Measurements from ENCODE around the gene FBXL7.

FBXL7 gene

DNA sequence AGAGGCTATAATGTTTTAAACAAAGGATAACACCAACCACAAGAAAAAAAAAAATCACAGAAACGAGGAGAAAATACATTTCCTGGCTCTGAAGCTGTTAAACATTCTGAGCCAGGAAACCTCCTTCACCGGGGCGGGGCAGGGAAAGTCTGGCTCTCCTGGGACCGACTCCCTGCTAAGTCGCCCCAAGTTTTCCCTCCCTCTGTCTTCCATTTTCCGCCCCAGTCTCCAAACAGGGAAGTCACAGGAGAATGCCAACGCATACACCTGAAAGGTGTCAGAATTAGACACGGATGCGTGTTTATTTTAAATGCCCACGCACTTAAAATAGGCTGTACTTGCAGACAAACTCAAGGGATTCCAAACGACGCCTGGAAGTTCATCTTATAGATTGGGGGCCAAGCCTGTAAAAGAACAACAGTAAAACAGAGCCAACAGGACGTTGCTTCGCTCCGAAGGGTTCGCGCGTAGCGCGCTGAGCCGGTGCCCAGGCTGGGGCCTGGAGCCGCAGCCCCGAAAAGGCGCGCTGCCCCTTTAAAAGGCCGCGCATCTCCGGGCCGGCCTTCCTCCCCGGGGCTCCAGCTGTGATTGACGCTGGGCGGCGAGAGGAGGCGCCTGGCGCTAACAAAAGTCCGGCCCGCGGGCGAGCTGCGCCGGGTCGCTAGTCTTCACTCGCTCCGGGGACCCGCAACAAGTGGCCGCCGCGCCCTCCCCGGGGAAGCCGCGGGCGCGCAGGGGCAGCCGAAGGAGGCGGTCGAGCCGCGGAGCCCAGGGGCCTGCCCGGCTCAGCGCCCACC lies at the start of gene FBXL7:
FBXL7 (plus strand) TSS at position 653 of the 797 bp plus-strand sequence.
- no peak for DNase-seq

GRCh38 chr5:15450473-15450872 lies 49.5 kb upstream of the FBXL7 start:
- DNase-seq, result no peak

- DNase-seq, result no peak
These were observed 49.0 kb upstream of the FBXL7 start for GRCh38 chr5:15450949-15451348.

DNA sequence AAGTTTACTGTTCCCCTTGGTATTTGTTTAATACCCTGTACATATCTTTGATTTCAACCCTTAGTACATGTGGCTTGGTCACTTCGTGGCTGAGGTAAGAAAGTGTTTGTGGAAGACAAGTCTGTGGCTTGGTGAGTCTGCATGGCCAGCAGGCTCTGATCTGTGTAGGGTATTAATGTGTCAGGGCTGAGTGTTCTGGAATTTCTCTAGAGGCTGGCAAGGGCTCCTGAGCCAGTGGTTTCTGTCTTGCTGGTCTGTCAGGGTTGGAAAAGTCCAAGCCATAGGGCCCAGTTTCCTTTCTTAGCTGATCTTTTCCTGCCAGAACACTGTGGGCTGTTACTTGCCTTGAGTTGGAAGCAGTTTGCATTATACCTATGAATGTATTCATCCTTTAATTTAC lies 48.0 kb upstream of the FBXL7 start:
- DNase-seq, result no peak

DNA sequence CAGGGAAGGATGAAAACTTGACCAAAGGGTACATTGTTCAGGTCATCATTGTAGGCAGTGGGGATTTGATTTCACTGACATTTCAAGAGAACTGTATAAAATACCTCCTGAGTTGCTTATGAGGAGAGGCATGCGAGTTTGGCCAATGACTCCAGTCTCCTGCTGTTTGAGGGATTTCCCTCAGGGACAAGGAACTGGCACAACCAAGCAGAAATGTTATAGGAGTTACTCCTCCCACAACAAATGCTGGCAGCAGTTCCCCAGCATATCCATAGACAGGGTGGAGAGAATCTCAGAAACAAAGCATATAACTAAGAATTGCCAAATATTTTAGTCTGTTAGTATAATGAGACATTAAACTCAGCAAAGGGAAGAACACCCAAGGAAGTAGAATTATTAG lies 47.2 kb upstream of the FBXL7 start:
- no peak for DNase-seq

GRCh38 chr5:15459200-15459599 lies 40.8 kb upstream of the FBXL7 start:
- DNase-seq, result no peak

DNA sequence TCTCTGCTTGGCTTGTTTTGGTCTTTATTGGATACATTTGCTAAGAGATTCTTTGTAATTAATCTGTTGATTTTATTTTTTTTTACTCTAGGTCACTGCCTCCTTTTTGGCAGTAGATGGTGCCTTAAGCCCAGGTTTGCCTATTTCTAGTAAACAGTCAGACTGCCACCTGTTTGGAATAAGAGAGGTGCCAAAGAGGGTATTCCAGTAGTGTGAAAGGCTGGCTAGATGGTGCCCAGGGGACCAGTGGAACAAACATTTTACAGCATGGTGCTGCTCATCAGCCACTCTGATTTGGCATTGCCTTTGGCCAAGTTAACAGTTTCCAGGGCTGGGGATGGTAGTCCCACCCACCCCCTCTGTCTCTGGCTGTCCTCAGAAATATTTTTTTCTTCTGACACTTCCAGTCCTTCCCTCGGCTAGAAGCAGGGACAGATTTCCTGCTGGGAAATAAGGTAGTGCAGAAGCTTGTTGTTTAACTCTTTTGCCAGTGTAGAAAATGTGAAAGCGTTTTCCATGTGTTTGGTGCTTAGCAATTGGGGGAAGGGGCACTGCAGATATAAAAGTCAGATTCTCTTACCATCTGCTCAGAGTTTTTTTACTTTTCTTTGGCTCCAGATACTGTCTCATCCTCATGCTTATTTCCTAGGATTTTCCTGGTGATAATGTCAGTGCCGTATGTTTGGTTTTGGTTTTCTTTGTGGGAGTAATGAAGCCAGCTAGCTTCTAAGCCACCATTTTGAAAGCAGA lies 36.6 kb upstream of the FBXL7 start:
- DNase-seq, result no peak

- DNase-seq, result no peak
These were observed 27.9 kb upstream of the FBXL7 start for GRCh38 chr5:15472116-15472515.

DNA sequence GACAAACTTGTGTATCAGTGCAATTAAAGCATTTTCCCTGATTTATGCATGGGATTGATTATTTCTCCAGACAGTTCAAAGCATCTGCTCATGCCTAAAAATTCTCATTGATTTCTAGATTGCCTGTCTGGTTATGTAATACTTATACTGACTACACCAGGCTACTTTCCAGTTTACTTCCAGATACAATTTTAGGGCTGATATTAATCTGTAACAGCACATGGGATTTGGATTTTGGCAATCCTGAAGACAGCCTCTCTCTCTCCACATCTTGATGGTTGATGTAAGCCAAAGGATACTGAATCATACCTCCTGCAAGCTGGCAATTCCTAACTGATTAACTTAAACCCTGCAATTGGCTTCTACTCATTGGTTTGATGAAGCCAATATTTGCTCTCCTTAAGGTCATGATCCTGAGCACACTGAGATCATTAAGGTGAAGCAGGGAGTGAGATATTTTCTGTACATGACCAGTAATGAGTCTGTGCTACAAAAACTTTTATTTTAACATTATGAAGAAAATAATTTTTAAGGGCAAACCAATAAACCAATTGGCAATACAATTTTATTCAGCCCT lies 25.7 kb upstream of the FBXL7 start:
- DNase-seq, result no peak

- no peak for DNase-seq
These were observed 24.6 kb upstream of the FBXL7 start for GRCh38 chr5:15475367-15475766.

- no peak for DNase-seq
These were observed 23.0 kb upstream of the FBXL7 start for GRCh38 chr5:15476977-15477376.

- no peak for DNase-seq
These were observed 19.5 kb upstream of the FBXL7 start for GRCh38 chr5:15480436-15480835.

DNA sequence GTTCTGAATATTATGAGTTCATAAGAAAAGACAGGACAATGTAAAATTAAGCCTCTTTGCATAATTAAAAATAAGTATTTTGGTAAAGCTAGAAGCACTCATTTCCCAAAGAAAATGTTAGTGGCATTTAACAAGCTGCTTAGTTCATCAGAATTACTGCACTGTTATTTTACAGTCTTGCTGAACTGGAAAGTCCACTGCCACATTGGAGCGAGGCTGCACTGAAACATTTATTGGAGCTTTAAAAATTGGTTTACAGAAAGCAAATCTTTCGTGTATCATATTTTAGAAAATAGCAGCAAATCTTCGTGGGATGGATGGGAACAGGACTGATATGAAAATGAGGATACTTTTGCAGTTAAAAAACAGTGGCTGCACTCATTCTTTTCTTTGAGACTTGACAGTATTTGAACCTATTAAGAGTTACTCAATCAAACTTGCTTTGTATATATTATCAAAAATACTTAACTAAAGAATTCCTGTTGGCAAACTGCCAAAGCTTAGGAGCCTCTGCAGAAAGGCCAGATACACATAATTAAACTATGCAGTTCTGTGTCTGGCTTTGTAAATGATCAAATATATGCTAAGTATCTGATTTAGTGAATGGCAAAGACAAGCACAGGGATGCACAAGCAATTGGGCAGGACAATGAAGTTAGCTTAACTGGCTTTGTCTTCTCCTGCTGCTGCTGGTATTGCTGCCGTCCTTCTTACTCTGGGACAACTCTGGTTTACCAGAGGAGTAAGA lies 16.5 kb upstream of the FBXL7 start:
- DNase-seq, result no peak

DNA sequence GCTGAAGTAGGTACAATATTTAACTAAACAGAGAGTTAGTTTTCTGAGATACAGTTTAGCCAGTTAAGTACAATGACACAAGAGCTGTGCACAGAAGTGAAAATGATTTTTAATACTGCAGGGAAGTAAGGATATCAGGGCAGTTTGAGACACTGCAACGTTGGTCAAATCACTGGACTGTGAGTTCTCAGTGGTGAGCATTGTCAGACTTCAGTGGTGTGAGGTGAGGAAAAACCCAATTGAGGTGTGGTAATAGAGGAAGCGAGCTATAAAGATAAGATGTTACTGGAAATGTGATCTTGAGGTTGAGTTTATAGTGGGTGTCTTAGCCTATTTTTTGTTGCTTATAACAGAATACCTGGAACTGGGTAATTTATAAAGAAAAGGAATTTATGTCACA lies 12.8 kb upstream of the FBXL7 start:
- no peak for DNase-seq

GRCh38 chr5:15489571-15490235 lies 10.3 kb upstream of the FBXL7 start:
- no peak for DNase-seq

DNA sequence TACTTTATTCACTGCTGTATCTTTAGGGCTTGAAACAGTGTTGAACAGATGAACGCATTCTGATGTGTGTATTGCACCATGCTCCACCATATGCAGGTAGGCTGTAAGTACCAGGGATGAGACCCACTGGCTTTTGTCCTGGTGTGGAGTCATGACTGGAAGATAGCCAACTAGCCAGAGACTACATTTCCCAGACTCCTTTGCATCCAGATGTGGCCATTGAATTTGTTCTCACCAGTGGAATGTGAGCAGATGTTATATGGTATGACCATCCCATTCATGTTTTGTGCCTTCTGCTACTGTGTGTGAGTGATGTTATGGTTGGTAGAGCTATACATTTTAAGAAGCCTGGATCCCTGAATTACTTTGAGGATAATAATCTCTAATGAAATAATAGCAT lies 7.4 kb upstream of the FBXL7 start:
- no peak for DNase-seq

DNA sequence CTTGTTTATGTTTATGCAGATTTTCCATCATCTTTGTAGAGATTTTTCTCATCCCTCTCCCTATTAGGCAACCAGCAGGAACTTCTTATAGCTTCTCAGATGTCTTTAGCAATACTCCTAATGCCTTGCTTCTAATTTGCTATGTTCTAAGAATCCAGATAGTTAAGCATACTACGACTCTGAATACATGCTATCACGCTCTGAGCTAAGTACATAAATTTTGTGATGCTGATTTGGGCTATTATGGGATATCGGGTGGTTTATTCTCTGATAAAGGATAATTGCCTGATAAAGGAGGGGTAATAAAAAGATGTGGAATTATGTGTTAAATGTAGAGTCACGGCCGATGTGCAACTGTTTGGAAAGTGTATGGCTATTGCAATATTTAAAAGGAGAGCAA lies 6.5 kb upstream of the FBXL7 start:
- DNase-seq, result no peak

DNA sequence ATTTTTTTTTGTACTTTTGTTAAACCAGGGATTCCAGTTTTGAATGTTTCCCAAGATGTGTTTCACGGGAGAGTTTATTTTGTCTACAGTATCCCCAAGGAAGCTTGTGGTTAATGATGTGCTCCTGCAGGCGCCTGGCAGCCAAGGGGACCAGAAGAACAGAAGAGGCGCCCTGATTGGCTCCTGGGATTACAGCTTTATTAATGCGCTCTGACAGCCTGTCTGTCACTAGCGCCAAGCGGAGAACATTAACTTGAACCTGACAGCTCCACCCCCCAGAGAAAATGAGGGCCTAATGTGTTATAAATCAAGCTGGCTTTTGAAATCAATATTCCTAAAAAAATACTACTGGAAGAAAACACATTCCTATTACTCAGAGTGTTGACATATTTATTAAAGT lies 5.0 kb upstream of the FBXL7 start:
- no peak for DNase-seq

DNA sequence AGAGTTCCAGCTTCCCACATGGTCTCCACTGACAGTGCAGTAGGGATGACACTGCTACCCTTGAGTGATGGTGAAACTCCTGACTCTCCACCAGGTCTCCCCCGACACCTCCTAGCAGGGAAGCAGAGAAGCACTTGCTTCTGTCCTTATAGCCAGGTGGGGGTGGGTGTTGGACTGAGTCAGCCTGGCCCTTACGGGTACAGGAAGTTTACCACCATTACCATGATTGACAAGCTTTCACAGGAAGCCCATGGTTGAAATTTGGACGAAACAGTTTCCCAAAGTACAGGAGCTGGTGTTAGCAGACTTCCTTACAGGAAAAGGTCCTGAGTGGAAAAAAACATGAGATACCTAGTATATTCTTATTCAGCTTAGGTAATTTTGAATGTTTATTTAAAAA lies 3.1 kb upstream of the FBXL7 start:
- DNase-seq, result no peak

GRCh38 chr5:15500325-15501001 lies 483 bp downstream of the FBXL7 start:
- DNase-seq, result no peak

DNA sequence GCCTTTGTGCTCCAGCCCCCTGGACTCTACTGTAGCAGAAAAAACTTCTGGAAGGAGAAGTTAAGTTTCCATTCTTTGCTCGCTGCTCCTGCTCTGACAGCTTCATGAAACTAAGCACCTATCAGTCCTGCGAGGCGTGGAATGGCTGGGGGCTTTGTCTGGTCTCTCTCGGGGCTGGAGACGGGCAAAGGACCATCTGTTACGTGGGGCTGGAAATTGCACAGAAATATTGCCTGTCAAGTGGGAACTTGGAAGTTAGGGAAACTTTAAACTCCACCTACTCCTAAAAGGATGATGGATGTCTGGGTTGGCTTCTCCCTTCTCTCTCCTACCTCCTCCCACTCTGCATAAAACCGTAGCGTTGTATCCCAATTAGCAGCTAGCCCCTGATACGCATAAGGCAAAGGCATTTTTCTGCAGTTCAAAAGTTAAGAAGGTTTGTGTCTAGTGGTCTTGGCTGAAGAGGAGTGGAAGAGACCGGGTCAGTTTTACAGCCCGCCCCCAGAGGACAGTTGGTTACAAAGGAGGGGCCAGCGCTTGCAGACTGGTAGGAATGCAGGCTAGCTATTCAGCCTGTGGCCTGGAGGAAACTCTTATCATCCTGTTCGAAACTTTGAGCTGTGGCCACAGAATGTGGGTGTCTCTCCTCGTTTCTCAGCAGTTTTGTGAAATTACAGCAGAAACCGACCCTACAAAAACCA lies 1.3 kb downstream of the FBXL7 start:
- DNase-seq, result no peak

GRCh38 chr5:15502208-15502607 lies 2.2 kb downstream of the FBXL7 start:
- no peak for DNase-seq

All from activated CD4-positive, CD25-positive, alpha-beta regulatory T cell treated with anti-CD3 and anti-CD28 coated beads, Interleukin-2, amount 50 U/mL, for 72 hours (primary cell).